HFF-Myc (cell line): ENCODE results near the gene RPL12.

ENCODE experiments used
- DNase-seq: peaks from one replicate; pipeline ENCODE4 v3.0.0-alpha.2; 2011; ENCODE audit warnings: low read depth; ENCODE audit errors: extremely low read depth
- H3K4me3 ChIP-seq: replicated peaks from 2 replicates; pipeline ENCODE4 v1.5.1; 2011; ENCODE audit warnings: low read depth, mild to moderate bottlenecking, control low read depth, low read length
- TF ChIP-seq, protein P1 (sequence below): IDR thresholded peaks from 2 replicates; pipeline ENCODE4 v1.5.1; 2012; ENCODE audit warnings: mild to moderate bottlenecking, low read depth, low read length, control low read depth; ENCODE audit errors: missing control alignments

The RPL12 gene

DNA sequence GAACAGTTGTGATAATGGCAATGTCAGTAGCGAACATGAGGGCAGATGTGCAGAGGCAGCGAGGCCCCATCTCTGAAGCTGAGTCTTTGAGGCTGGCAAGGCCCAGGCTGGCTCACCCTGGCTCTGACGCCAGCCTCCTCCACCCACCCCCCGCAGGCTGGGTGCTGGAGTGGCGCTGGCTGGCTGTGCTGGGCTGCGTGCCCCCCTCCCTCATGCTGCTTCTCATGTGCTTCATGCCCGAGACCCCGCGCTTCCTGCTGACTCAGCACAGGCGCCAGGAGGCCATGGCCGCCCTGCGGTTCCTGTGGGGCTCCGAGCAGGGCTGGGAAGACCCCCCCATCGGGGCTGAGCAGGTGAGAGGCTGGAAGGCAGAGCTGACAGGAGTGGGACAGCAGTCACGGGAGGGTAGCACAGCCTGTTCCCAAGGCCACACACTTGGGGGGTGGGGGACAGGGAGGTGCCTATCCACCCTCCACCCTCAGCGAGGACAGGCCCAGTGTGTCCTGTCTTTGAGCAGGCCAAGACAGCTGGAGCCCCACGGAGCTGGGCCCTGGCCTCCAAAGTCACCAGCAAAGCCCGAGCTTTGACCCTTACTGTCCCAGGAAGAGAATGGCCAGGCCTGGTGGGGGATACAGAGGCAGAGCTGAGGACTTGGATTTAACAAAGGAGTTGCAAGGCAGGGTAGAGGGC lies 48.7 kb downstream of the RPL12 start:
- DNase-seq = no peak
- H3K4me3 ChIP-seq = no peak overlapping the region
- TF ChIP-seq, protein P1, sequence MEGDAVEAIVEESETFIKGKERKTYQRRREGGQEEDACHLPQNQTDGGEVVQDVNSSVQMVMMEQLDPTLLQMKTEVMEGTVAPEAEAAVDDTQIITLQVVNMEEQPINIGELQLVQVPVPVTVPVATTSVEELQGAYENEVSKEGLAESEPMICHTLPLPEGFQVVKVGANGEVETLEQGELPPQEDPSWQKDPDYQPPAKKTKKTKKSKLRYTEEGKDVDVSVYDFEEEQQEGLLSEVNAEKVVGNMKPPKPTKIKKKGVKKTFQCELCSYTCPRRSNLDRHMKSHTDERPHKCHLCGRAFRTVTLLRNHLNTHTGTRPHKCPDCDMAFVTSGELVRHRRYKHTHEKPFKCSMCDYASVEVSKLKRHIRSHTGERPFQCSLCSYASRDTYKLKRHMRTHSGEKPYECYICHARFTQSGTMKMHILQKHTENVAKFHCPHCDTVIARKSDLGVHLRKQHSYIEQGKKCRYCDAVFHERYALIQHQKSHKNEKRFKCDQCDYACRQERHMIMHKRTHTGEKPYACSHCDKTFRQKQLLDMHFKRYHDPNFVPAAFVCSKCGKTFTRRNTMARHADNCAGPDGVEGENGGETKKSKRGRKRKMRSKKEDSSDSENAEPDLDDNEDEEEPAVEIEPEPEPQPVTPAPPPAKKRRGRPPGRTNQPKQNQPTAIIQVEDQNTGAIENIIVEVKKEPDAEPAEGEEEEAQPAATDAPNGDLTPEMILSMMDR = no peak

DNA sequence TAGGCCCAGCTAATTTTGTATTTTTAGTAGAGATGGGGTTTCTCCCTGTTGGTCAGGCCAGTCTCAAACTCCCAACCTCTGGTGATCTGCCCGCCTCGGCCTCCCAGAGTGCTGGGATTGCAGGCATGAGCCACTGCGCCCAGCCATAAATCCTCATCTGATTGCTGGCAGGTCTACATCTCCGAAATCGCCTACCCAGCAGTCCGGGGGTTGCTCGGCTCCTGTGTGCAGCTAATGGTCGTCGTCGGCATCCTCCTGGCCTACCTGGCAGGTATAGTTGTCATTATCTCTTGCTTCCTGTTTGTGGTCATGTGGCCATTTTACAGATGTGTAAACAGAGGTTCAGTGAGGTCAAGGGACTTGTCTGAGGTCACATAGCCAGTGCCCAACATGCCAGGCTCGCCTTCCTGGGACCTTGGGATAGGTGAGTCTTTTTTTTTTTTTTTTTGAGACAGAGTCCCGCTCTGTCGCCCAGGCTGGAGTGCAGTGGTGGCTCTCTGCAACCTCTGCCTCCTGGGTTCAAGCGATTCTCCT lies 51.4 kb downstream of the RPL12 start:
- no peak for DNase-seq
- TF ChIP-seq, protein P1 = no peak
- no peak overlapping the region for H3K4me3 ChIP-seq

DNA sequence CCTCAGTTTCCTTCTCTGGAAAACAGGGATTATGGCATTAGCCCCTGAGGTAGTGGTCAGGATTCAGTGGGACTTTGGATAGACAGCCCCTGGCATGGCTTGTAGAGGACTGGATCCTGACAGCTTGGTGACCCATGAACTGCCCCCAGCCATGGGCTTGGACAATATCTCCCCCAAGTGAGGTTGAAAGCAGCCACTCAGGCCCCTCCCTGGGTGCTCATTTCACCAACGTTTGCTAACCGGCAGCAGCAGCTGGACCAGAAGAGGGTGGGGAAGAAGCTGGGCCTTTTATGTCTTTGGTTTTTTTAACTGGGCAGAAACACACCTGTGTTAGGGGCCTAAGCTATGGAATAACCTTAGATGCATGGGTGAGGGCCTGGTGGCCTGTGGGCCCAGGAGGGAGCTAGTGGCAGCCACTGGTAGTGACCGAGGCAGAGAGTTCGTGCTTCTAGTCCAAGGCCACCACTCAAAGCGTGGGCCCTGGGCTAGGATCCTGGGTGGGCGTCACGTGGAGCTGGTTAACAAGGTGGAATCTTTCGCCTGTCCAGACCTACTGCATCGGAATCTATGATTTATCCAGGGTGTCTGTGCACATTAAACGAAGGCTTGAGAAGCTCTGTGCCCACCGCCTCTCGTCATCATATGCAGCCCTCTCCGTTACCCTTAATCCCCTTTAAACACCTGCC lies 52.3 kb downstream of the RPL12 start:
- TF ChIP-seq, protein P1 = no peak
- no peak for DNase-seq
- no peak overlapping the region for H3K4me3 ChIP-seq

DNA sequence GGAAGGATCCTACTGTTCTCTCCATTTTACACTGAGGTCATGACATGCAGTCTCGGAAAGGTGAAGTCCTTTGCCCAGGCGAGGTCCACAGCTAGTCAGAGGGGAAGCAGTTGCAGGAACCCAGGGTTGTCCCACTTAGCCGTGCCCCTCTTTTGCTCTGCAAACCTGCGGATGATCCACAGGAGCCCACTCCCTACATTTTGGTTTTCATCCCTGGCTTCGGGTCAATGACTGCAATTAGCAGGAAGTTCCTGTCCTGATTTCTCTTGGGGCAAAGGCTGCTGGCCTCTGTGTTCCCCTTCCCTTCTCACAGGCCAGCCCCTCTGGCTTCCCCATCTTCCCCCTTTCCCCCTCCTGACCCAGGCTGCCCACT lies 52.9 kb downstream of the RPL12 start:
- TF ChIP-seq, protein P1 = no peak
- DNase-seq = no peak
- peak overlapping the region; percentile 55 for H3K4me3 ChIP-seq
